A204.1 (cell line): ENCODE data around the gene MGMT.

Source experiments
- FAIRE-seq: peaks from 2 replicates; lab custom pipeline; 2012; peaks lifted over from hg19 to GRCh38; lab: Jason Lieb, UNC

Gene MGMT

DNA sequence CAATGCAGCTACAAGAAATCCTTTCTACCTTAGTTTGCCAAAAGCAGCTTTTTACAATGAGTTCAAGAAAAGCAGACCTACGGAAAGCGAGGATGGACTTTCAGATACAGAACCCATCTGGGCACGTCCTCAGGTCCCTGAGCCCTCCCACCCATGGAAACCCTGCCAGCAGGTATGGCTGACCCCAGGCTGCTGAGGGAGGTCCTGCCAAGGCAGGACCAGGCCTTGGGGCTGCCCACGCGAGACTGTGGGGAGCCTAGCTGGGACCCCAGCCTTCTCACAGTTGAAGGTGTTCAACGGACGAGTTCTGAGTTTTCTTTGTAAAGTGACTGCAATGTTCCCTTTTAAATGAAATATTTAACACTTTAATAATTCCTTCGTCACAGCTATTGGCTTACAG is 245.0 kb downstream of the MGMT start:
- FAIRE-seq, result no peak

DNA sequence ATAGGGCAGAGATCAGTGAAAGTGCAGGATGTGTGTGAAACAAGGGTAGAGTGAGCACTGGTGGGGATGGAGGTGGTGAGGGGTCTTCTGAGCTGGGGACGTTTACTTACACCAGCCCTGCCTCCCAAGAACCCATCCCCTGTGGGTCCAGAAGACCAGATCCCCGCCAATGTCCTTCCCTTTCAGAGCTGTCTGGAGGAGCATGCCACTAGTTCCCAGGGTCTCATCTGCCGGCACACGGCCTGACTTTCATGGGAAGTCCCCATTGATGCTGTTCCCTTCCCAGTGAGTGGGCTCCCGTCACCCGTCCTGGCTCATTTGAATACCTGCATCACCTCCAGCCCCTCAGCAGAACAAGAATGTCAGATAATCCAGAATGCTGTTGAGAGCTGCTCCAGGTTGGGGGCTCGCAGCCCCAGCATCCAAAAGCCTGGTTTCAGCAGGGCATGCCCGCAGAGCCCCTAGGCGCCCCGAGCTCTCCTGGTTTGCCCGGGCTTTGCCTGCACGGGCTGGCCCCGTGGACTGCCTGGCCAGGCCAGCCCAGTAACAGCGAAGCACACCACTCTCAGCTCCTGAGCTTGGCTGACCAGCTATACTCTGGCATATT is 246.7 kb downstream of the MGMT start:
- no peak for FAIRE-seq

DNA sequence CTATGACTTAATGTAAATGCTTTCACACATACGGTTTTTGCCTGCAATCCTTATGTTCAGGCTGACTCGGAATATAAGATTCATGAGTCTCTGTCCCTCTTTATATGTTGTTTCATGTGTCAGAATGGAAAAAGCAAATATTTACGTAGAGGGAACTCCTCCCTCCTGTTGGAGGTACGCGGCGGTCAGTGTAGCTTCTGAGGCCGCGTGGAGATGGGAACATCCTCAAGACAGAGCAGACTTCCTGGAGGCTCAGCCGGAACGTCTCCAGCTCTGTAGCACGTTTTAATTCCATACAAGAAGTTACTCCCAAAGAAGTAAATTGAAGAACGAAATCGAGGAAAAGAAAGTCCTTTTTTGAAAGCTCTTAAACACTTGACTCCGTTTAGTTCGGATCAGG is 248.8 kb downstream of the MGMT start:
- no peak for FAIRE-seq

DNA sequence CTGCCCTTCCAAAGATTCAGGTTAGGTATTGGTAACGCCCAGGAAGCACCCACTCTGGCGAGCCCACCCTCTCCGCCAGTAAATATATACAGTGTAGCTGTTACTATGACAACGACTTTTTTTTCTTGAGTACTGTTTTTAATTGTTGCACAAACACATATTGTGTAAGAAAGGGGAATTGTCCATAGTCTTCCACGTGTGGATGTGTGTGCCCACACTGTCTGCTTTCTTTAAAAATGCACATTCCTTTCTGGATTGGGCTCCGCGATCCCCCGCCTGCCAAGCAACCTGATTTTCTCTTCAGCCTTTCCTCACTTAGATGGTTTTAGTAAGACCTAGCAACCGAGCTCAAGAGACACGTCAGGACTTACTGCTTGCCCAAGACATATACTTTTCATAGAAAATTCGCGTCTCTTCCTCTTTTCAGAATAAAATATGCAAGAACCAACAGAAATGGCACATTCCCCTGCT is 249.2 kb downstream of the MGMT start:
- FAIRE-seq, result no peak

DNA sequence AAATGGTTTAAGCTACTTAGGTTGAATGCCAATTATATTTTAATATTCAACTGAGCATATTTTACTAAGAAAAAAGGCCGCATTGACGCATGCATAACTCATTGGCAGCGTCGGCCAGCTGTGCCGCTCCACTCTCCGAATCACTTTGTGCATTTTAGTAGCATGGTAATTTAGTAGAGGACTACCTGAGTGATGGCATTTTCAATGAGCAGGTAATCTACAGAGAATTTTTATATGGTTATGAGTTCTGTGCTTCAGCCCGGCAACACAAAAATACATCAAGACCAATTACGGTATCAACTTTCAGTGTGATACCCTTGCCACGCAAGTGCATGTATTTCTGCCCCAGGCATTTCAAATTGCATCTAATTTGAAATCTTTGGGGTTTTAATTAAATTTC is 249.8 kb downstream of the MGMT start:
- FAIRE-seq, result no peak

DNA sequence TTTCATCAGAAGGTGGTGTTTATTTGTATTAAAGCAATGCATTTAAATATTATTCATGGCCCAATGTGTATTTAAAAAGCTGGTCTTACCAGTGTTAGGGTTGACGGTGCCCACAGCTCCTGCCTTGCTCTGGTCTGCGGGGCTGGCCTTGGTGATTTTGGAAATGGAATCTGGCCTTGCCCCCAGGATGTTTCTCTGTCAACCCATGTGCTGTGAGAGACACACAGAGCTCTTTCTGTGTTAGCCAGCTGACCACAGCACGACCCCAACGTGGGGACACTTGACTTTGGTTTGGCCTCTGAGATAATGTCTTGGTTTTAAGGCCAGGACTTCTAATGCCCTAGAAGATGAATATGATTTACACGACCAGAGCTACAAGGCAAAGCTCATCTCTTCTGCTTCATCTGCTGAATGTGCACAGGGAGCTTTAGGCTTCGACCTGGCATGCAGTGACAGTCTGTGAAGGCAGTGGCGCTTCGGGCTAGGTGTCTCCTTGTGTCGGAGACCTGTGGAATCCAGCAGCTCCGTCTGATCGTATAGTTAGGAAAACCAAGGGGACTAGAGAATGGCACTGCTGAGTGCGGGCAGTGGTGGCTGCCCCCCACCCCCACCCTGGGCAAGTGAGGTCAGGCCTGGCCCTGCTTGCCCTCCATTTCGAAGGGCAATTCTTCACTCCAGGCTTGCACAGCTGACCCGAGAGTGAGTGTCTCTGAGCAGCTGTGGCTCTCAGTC is 250.9 kb downstream of the MGMT start:
- FAIRE-seq, result no peak

DNA sequence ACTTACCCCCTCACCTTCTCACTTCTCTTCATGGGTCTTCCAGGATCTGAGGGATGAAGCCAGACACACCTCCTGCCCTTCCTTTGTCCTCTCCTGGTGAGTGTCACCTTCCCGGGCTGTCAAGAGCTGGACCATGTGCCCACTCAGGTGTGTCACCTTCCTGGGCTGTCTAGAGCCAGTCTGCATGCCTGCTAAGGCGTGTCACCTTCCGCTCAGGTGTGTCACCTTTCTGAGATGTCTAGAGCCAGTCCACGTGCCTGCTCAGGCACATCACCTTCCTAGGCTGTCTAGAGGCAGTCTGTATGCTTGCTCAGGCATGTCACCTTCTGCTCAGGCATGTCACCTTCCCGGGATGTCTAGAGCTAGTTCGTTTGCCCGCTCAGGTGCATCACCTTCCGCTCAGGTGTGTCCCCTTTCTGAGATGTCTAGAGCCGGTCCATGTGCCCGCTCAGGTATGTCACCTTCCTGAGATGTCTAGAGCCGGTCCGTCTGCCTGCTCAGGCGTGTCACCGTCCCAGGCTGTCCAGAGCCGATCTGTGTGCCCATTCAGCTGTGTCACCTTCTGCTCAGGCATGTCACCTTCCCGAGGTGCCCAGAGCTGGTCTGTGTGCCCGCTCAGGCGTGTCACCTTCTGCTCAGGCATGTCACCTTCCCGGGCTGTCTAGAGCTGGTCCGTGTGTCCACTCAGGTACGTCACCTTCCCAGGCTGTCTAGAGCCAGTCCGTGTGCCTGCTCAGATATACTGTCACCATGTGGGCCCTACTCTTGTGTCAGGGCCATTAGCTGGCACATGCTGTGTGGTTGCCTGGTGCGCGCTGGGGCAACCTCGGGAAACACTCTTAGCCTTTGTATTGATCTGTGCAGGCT is 251.7 kb downstream of the MGMT start:
- FAIRE-seq, result no peak

DNA sequence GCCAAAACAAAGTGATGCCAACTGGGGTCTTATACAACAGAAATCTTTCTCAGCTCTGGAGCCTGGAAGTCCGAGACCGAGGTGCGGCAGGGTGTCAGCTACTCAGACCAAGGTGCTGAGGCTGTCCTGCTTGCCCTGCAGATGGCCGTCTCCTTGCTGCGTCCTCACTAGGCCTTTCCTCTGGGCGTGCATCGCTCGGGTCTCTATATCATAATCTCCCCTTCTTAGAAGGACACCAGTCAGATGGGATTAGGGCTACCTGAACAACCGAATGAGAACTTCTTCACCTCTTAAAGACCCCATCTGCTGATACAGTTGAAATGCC is 252.3 kb downstream of the MGMT start:
- no peak for FAIRE-seq

DNA sequence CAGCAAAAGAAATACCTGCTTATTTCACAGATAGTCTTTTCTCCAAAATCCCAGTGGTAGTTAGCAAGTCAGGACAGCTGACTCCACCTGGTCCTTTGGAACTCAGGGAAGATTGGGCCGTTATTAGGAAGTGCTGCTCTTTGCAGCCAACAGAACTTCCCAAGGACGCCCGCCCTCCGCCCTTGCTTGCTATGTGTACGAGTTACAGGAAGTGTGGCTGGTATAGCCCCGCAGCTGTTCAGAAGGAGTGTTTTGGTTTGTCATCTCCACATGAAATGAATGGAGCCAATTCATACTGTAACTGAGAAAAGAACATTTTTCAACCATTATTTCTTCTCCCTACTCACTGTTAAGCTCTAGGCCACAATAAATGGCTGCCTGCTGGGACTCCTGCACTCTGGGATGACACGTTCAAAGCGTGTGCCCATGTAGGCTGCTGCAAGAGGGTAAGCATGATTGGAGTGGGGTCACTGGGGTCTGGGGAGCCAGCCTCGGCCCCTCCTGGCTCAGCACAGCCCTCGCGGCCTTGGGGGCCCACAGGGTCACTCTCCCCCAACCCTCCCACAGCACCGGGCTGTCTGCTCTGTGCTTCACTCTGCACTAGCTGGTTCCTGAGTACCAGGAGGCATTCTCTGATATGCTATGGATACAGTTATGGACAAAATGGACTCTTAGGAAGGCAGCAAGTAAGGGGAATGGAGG is 253.0 kb downstream of the MGMT start:
- no peak for FAIRE-seq

DNA sequence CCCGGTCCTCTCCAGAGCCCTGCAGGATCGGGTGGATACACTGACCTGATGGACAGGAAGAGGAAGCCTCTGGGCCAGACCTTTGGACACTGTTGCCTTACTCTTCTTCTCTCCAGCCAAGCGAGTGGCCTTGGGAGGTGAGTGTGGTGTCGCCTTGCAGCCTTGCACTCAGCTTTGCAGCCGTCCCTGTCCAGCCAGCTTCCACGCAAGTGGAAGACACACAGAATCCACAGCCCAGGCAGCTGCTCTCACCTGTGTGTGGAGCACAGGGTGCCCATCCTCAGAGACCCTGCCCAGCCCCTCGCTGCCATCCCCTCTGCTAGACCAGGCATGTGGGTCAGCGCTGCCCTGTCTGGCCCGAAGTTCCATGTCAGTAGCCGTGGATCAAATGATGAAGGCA is 258.0 kb downstream of the MGMT start:
- FAIRE-seq, result no peak

DNA sequence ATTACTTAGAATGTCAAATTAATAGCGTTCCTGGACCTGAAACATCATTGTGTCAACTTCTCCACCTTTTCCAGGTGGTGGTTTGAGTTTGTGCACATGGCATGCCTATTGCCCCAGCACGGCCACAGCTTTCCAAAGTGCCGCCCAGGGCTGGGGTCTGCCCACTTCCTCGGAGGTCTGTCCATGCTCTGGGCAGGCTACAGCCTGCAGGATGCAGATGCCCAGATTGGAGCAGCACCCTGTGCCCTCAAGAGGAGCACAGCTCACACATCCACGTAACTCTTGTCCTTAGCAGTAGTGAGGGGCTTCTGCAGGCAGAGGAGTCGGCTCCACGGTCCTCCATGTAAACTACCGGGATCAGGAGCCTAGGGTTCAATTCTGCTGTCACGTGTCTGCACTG is 258.4 kb downstream of the MGMT start:
- no peak for FAIRE-seq

DNA sequence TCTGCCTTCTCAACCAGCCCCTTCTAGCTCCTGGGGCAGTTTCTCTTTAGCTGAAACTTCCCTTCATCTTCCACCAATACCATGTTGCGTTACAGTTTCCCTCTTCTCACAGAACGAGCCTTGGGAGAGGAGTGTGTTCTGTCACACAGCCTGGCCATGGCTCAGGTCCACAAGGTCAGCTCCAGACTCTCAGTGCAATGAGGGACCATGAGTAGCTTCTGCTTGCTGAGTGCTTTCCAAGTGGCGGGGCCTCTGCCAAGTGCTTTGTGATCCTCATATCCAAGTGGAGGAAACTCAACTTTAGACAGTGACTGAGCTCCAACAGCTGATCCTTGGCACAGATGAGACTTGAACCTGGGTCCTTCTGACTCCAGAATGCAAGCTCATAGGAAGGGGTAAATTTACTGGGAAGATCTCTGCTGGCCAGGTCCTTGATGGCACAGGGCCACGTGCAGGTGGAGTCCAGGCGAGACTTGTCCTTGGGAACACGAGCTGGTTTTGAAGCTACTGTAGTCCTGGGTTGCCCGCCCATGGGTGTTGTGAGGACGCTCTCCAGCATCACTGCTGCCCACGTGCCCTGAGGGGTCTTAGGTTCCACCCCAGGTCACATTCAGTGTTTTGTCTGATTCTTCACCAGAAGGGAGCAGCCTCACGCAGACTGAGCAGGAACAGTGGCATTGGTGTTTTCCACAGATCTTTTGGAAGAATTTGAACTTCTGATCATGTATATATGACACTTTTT is 259.0 kb downstream of the MGMT start:
- no peak for FAIRE-seq

DNA sequence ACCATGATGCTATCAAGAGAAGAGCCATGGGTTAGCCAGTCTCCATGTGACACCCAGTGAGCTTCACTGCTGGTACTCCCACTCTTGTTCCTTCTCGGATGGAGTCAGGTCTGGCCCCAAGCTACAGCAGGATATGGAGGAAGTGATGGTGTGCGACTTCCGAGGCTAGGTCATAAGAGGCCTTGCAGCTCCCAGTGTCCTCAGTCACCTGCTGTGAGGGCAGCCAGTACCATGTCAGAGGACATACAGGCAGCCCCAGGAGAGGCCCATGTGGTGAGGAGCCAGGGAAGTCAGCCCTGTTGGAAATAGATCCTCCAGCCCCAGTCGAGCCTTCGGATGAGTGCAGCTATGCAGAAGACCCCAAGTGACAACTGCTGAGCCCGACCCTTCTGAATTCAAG is 260.0 kb downstream of the MGMT start:
- FAIRE-seq, result no peak

DNA sequence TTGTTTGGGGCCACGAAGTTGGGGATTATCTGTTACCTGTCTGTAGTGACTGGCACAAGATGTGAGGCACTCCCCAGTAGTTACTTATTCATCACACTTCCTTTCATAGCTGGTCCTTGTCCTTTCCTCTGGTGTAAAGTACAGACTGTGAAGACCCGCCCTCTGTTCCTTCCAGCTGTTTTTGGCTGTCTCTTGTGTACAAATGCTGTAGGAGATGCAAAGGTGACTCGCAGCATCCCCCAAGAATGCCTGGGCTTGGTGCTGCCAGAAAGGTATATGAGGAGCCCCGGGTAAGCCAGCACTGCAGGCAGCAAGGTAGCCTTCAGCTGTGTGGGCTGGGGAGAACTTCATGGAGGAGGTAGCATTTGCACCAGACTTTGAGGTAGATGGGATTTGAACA is 260.5 kb downstream of the MGMT start:
- no peak for FAIRE-seq

DNA sequence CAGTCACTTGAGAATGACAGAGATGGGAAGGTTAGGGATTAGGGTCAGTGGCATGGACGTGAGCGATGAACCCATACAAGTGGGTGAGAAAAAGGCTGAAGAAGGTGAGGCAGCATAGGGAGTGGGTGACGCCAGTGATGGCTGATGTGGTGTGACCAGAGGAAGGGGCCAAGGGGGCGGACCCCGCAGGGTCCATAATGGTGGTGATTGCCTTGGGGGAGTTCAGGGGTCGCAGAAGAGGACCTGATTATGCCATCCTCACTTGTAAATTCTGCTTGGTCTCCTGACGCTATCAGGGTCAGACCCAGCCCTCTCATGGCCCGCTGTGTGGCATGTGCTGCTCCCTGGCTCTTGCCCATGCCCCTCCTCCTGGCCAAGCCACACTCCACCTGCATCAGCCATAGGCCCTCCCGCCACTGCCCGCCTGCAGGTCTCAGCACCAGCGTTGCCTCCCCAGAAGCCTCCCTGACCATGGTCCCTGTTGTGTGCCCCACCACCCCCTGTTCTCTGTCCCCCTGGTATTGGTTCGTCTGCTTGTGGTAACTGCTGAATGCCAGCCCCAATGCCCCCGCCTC is 261.3 kb downstream of the MGMT start:
- no peak for FAIRE-seq

DNA sequence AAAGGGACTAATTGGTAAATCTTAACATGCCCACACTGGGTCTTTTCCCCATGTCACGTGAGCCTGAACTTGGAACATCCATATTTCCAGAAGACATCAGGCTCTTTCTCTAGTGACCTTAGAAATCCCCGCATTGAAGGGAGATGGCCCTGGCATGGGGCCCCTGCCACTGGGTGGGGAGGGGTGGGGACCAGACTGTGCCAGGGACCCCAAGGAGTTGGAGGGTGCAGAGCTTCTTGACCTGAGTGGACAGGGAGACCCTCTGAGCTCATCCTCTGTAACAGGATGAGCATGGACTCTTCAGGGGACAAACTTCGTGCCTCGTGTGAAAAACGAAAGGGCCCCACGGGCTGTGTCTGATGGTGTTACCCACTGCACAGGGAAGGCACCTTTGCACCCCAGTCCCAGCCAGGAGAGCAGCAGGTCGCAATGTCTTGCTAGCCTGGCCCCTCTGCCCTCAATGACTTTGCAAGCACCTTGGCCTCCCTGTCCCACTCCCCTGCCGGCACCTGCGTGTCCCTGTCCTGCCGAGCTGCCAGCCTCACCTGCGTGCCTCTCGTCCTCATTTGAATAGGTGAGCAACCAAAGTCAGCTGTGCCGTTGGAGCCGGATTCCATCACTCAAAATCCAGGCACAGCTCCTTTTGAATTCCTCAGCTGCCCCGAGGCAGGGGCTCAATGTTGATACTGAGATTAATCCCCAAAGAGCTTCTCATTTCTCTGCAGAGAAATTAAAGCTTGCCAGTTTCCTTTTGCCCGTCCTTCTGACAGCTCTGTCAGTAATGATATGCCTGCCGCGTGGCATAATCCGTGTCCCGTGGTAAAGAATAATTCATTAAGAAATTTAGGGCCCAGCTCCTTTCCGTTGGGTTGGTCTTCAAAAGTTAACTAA is 262.1 kb downstream of the MGMT start:
- FAIRE-seq, result no peak

DNA sequence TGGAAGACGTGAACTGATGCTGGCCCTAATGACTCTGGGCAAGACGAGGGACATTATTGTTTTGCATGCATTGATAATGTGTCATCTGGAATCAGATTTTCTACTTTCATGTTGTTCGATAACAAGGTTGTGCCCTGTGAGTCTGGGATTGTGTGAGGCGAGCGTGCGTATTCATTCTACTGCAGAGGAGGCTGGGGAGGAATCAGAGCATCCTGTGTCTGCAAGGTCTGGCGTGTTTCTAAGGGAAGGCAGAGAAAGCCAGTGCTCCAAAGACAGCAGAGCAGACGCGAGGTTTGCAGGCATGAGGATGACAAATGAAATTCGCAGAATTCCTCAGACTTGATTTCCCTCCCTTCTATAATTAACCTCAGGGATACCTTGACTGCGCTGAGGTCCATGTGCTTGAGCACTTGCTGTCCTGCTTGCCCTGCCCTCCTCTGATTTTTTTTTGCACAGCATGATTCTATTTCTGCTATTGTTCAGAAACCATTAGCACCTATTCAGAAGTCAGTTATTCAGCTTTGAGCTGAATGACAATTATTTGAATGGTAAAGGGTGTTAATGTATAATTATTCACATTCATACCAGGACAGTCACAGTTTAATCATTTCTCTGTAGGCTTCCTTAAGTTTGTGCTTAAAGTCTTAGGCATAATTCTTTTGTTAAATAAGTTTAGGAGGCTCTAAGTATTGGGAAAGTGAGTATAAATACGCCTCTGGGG is 263.4 kb downstream of the MGMT start:
- FAIRE-seq, result no peak

DNA sequence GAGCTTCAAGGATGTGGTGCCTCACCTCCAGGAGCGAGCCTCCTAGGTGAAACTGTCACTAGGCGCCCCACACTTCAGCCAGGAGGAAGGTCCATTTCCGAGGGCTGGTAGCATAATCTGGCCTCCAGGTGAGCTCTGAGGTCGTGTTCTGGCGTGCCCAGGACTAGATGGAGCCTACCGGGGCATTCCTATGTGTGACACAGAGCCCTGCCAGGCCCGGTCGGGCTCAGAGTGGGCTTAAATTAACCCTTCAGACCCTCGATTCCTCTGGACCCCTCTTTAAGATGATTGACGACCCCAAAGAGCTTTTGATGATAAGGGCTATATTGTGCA is 263.9 kb downstream of the MGMT start:
- no peak for FAIRE-seq

DNA sequence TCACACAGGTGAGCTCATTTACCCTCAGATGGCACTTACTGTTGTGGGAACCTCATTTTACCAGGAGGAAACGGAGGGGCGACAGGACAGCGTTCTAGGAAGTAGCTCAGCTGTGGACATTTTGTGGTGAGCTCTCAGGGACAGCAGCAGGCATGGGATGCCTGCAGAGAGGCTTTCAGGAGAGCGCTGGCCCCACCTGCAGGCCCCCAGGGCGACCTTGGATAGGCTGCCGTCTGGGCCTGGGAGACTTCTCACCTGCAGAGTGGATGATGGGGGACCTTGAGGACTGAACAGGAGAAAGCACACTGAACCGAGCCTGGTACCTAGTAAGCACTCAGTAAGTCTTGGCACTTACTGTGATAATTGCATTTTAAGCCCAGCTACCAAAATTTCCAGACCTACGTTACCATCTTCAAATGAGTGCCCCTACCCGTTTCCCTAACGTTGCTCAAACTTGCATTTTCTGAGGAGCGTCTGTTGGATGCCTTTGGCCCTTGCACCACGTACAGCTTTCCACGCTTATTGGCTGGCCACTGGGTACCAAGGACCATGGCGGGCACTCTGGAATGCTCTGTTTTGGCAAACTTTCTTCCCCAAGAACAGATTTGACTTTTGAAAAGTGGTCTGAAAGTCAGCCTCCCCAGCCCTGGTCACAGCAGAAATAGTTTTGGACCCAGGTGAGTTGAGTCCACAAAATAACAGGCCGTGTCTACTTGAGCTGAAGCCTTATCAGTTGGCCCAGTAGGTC is 273.7 kb downstream of the MGMT start:
- no peak for FAIRE-seq
